Suppressor macrophage (primary cell): Measurements from ENCODE around the gene FOXO1.
"Not testable (repeated sequence)": the region's sequence is repeated elsewhere in the genome, so short reads cannot be mapped to it uniquely, and the experiment has no call there.

Source experiments
- DNase-seq, 4 experiments: peaks; one replicate each; pipeline ENCODE4 v3.0.0-alpha.2; 2020 to 2022
- total RNA-seq, 17 experiments: gene quantifications; one replicate each; lab custom pipeline; 2026; ENCODE audit warnings: mixed read lengths in 6 of 17, inconsistent platforms in 3 of 17; lab: John Stamatoyannopoulos, UW

Gene FOXO1
- 1.5 to 16.7 (median 6.9) reads per million in 17 experiments for total RNA-seq

- peak; percentile 91 to 98 (median 94) for DNase-seq
Observed at GRCh38 chr13:40666045-40666932, at the start of gene FOXO1. Gene FOXO1, minus strand, starts transcription at chr13:40666641. Its CDS starts 429 bp downstream, at chr13:40666212.

- not testable (repeated sequence) for DNase-seq
Observed at GRCh38 chr13:40714433-40714832, 48.0 kb upstream of the FOXO1 start.

GRCh38 chr13:40706439-40706838 lies 40.0 kb upstream of the FOXO1 start:
- DNase-seq = no peak

- no peak for DNase-seq
Observed at GRCh38 chr13:40697711-40698110, 31.3 kb upstream of the FOXO1 start.

- no peak for DNase-seq
Observed at GRCh38 chr13:40694426-40694825, 28.0 kb upstream of the FOXO1 start.

- DNase-seq = no peak
Observed at GRCh38 chr13:40692946-40693345, 26.5 kb upstream of the FOXO1 start.

- no peak for DNase-seq
Observed at GRCh38 chr13:40688781-40689180, 22.3 kb upstream of the FOXO1 start.

GRCh38 chr13:40682449-40683240 lies 16.2 kb upstream of the FOXO1 start:
- peak in 2 of 4 experiments; percentile 69 to 87 for DNase-seq

GRCh38 chr13:40681341-40682146 lies 15.1 kb upstream of the FOXO1 start:
- no peak for DNase-seq

GRCh38 chr13:40680659-40681323 lies 14.3 kb upstream of the FOXO1 start:
- DNase-seq = no peak

GRCh38 chr13:40679480-40679985 lies 13.1 kb upstream of the FOXO1 start:
- no peak for DNase-seq

GRCh38 chr13:40677064-40677463 lies 10.6 kb upstream of the FOXO1 start:
- DNase-seq = no peak

- DNase-seq = no peak
Observed at GRCh38 chr13:40676007-40676406, 9.6 kb upstream of the FOXO1 start.

GRCh38 chr13:40673414-40673813 lies 7.0 kb upstream of the FOXO1 start:
- DNase-seq = no peak

GRCh38 chr13:40672765-40673397 lies 6.4 kb upstream of the FOXO1 start:
- DNase-seq = no peak

- no peak for DNase-seq
Observed at GRCh38 chr13:40671956-40672764, 5.7 kb upstream of the FOXO1 start.

- DNase-seq = no peak
Observed at GRCh38 chr13:40670307-40670706, 3.9 kb upstream of the FOXO1 start.

GRCh38 chr13:40668335-40668734 lies 1.9 kb upstream of the FOXO1 start:
- DNase-seq = peak; percentile 28 to 53 (median 37)

GRCh38 chr13:40667622-40667978 lies 1.2 kb upstream of the FOXO1 start:
- DNase-seq = no peak

- peak; percentile 59 to 86 (median 80) for DNase-seq
Observed at GRCh38 chr13:40666933-40667621, 636 bp upstream of the FOXO1 start.
